WTC11 (cell line): ENCODE data around the gene GPD1L.

Source experiments
- ATF1 ChIP-seq: sonication (generic); formaldehyde crosslinking; IDR thresholded peaks from 2 replicates; pipeline ENCODE4 v1.8.1; 2023; ENCODE audit warnings: mild to moderate bottlenecking, moderate library complexity, missing genetic modification reagents
- ESRRA ChIP-seq: sonication (generic); formaldehyde crosslinking; IDR thresholded peaks from 2 replicates; pipeline ENCODE4 v1.8.1; 2022; ENCODE audit warnings: mild to moderate bottlenecking, missing genetic modification reagents, borderline replicate concordance
- NR2C2 ChIP-seq: sonication (generic); formaldehyde crosslinking; IDR thresholded peaks from 2 replicates; pipeline ENCODE4 v1.8.0; 2022; ENCODE audit warnings: mild to moderate bottlenecking, missing genetic modification reagents
- SMAD4 ChIP-seq: sonication (generic); formaldehyde crosslinking; IDR thresholded peaks from 2 replicates; pipeline ENCODE4 v1.8.0; 2022; ENCODE audit warnings: mild to moderate bottlenecking, missing genetic modification reagents
- SP1 ChIP-seq: sonication (generic); formaldehyde crosslinking; conservative IDR thresholded peaks from 2 replicates; pipeline ENCODE4 v1.8.1; 2022; ENCODE audit warnings: missing genetic modification reagents
- ZNF263 ChIP-seq: sonication (generic); formaldehyde crosslinking; IDR thresholded peaks from 2 replicates; pipeline ENCODE4 v1.8.1; 2022; ENCODE audit warnings: low read depth, mild to moderate bottlenecking, moderate library complexity, missing genetic modification reagents
- ZNF317 ChIP-seq: sonication (generic); formaldehyde crosslinking; IDR thresholded peaks from 2 replicates; pipeline ENCODE4 v1.8.1; 2023; ENCODE audit warnings: low read depth, mild to moderate bottlenecking, moderate library complexity, missing genetic modification reagents, borderline replicate concordance
- TF ChIP-seq, protein P1 (sequence below): sonication (generic); formaldehyde crosslinking; IDR thresholded peaks from 2 replicates; pipeline ENCODE4 v1.8.0; 2023; ENCODE audit warnings: missing genetic modification reagents
- TF ChIP-seq, protein P2 (sequence below): fragments of 200-600 bp; IDR thresholded peaks from 2 replicates; pipeline ENCODE4 v1.8.0; 2022; ENCODE audit warnings: antibody characterized with exemption
- TF ChIP-seq, protein P3 (sequence below): sonication (generic); formaldehyde crosslinking; IDR thresholded peaks from 2 replicates; pipeline ENCODE4 v1.8.1; 2023; ENCODE audit warnings: mild to moderate bottlenecking, missing genetic modification reagents, moderate library complexity

- TF ChIP-seq, protein P1, sequence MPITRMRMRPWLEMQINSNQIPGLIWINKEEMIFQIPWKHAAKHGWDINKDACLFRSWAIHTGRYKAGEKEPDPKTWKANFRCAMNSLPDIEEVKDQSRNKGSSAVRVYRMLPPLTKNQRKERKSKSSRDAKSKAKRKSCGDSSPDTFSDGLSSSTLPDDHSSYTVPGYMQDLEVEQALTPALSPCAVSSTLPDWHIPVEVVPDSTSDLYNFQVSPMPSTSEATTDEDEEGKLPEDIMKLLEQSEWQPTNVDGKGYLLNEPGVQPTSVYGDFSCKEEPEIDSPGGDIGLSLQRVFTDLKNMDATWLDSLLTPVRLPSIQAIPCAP = no peak
- TF ChIP-seq SP1 (CRISPR knock-in tag) (no peak), ATF1 (no peak), ZNF263 (CRISPR knock-in tag) (no peak), ZNF317 (CRISPR knock-in tag) (no peak), ESRRA (CRISPR knock-in tag) (no peak), SMAD4 (no peak), NR2C2 (no peak)
- TF ChIP-seq, protein P2, sequence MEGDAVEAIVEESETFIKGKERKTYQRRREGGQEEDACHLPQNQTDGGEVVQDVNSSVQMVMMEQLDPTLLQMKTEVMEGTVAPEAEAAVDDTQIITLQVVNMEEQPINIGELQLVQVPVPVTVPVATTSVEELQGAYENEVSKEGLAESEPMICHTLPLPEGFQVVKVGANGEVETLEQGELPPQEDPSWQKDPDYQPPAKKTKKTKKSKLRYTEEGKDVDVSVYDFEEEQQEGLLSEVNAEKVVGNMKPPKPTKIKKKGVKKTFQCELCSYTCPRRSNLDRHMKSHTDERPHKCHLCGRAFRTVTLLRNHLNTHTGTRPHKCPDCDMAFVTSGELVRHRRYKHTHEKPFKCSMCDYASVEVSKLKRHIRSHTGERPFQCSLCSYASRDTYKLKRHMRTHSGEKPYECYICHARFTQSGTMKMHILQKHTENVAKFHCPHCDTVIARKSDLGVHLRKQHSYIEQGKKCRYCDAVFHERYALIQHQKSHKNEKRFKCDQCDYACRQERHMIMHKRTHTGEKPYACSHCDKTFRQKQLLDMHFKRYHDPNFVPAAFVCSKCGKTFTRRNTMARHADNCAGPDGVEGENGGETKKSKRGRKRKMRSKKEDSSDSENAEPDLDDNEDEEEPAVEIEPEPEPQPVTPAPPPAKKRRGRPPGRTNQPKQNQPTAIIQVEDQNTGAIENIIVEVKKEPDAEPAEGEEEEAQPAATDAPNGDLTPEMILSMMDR = no peak
- TF ChIP-seq, protein P3, sequence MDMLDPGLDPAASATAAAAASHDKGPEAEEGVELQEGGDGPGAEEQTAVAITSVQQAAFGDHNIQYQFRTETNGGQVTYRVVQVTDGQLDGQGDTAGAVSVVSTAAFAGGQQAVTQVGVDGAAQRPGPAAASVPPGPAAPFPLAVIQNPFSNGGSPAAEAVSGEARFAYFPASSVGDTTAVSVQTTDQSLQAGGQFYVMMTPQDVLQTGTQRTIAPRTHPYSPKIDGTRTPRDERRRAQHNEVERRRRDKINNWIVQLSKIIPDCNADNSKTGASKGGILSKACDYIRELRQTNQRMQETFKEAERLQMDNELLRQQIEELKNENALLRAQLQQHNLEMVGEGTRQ (CRISPR knock-in tag) = no peak
Measured at GRCh38 chr3:32146746-32147211, 40.4 kb downstream of the GPD1L start.
